Measurements from ENCODE around the gene CHSY1. TPM values are rescaled to one million over a fixed set of nuclear protein-coding genes. Genes with fewer than 3 reads are reported as not detected.

The CHSY1 gene
- total RNA-seq, 1 donor, result 41.5 TPM

- no peak overlapping the region for H3K4me3 ChIP-seq (ENCODE audit: low read depth, low read length)
- DNase-seq (ENCODE audit: low read depth), result no peak
- TF ChIP-seq CTCF (IDR thresholded peaks at IDR 0.05; ENCODE audit: insufficient read depth, low read depth, low read length), result no peak
Observed at GRCh38 chr15:101136381-101137268, 115.2 kb downstream of the CHSY1 start.

GRCh38 chr15:101135532-101136166, 116.2 kb downstream of the CHSY1 start:
- H3K4me3 ChIP-seq (ENCODE audit: low read depth, low read length), result no peak overlapping the region
- no peak for TF ChIP-seq CTCF (IDR thresholded peaks at IDR 0.05; ENCODE audit: insufficient read depth, low read depth, low read length)
- DNase-seq (ENCODE audit: low read depth), result no peak

GRCh38 chr15:101134780-101135179, 117.1 kb downstream of the CHSY1 start:
- no peak overlapping the region for H3K4me3 ChIP-seq (ENCODE audit: low read depth, low read length)
- DNase-seq (ENCODE audit: low read depth), result no peak
- no peak for TF ChIP-seq CTCF (IDR thresholded peaks at IDR 0.05; ENCODE audit: insufficient read depth, low read depth, low read length)

- no peak overlapping the region for H3K4me3 ChIP-seq (ENCODE audit: low read depth, low read length)
- no peak for TF ChIP-seq CTCF (IDR thresholded peaks at IDR 0.05; ENCODE audit: insufficient read depth, low read depth, low read length)
- DNase-seq (ENCODE audit: low read depth), result no peak
Observed at GRCh38 chr15:101133751-101134261, 118.0 kb downstream of the CHSY1 start.

- no peak overlapping the region for H3K4me3 ChIP-seq (ENCODE audit: low read depth, low read length)
- TF ChIP-seq CTCF (IDR thresholded peaks at IDR 0.05; ENCODE audit: insufficient read depth, low read depth, low read length), result no peak
- DNase-seq (ENCODE audit: low read depth), result no peak
Observed at GRCh38 chr15:101133181-101133460, 118.7 kb downstream of the CHSY1 start.

GRCh38 chr15:101132390-101133180, 119.3 kb downstream of the CHSY1 start:
- DNase-seq (ENCODE audit: low read depth), result no peak
- H3K4me3 ChIP-seq (ENCODE audit: low read depth, low read length), result no peak overlapping the region
- no peak for TF ChIP-seq CTCF (IDR thresholded peaks at IDR 0.05; ENCODE audit: insufficient read depth, low read depth, low read length)
